GM12892 (cell line): Measurements from ENCODE around the gene ATG2A.

Experiments
- DNase-seq: peaks from one replicate; pipeline ENCODE4 v3.0.0; 2011; ENCODE audit not compliant: insufficient read length
- FAIRE-seq: peaks from 2 replicates; lab custom pipeline; 2011; peaks lifted over from hg19 to GRCh38; lab: Jason Lieb, UNC
- POLR2A ChIP-seq: IDR thresholded peaks from 2 replicates; pipeline ENCODE4 v1.6.1; 2011; ENCODE audit warnings: low read depth, low read length, control low read depth
- POLR2AphosphoS5 ChIP-seq: IDR thresholded peaks from 2 replicates; pipeline ENCODE4 v1.6.1; 2011; ENCODE audit warnings: low read depth, low read length, control low read depth
- TAF1 ChIP-seq: IDR thresholded peaks from 2 replicates; pipeline ENCODE4 v1.6.1; 2011; ENCODE audit warnings: low read depth, mild to moderate bottlenecking, control low read depth, low read length, borderline replicate concordance

The ATG2A gene

GRCh38 chr11:64870176-64870892 lies 46.7 kb downstream of the ATG2A start:
- TF ChIP-seq POLR2A: peak; percentile 68
- TF ChIP-seq POLR2AphosphoS5: no peak; the same call in 1 of the 2 replicates
- FAIRE-seq (peak; percentile 74), DNase-seq (no peak)

GRCh38 chr11:64869571-64870175 lies 47.3 kb downstream of the ATG2A start:
- FAIRE-seq: peak; percentile 27
- TF ChIP-seq POLR2AphosphoS5 (peak; percentile 63), POLR2A (0 out of 2 replicates have a peak, but pooled peaks have one; percentile 0), TAF1 (no peak)
- no peak for DNase-seq

- no peak for DNase-seq
- FAIRE-seq: no peak
- TF ChIP-seq TAF1 (no peak), POLR2AphosphoS5 (no peak; the same call in 1 of the 2 replicates), POLR2A (peak; percentile 34; the same call in 1 of the 2 replicates)
Measured at GRCh38 chr11:64868904-64869570, 48.0 kb downstream of the ATG2A start.

GRCh38 chr11:64867748-64868462 lies 49.1 kb downstream of the ATG2A start:
- DNase-seq: no peak
- FAIRE-seq: peak; percentile 65
- TF ChIP-seq POLR2A (no peak; the same call in 1 of the 2 replicates), TAF1 (no peak), POLR2AphosphoS5 (no peak)

GRCh38 chr11:64866173-64866491 lies 50.9 kb downstream of the ATG2A start:
- TF ChIP-seq POLR2A (no peak), TAF1 (no peak)
- DNase-seq (no peak), FAIRE-seq (no peak)

GRCh38 chr11:64865286-64866172 lies 51.5 kb downstream of the ATG2A start:
- peak; percentile 100 for FAIRE-seq

GRCh38 chr11:64864473-64865285 lies 52.3 kb downstream of the ATG2A start:
- DNase-seq: no peak
- no peak for FAIRE-seq
- TF ChIP-seq POLR2A (no peak; the same call in none of the 2 replicates), POLR2AphosphoS5 (0 out of 2 replicates have a peak, but pooled peaks have one; percentile 41)

More at GRCh38 chr11:64865286-64866172, 51.5 kb downstream of the ATG2A start:
- peak; percentile 40; the same call in 1 of the 2 replicates for TF ChIP-seq POLR2A
- TF ChIP-seq TAF1: 0 out of 2 replicates have a peak, but pooled peaks have one; percentile 28
- peak; percentile 69 for TF ChIP-seq POLR2AphosphoS5
- DNase-seq: no peak

- FAIRE-seq: no peak
- TF ChIP-seq POLR2A (no peak), POLR2AphosphoS5 (no peak), TAF1 (no peak)
Measured at GRCh38 chr11:64864135-64864472, 52.9 kb downstream of the ATG2A start.

GRCh38 chr11:64863391-64864060 lies 53.5 kb downstream of the ATG2A start:
- no peak for DNase-seq
- TF ChIP-seq POLR2A (no peak), POLR2AphosphoS5 (no peak), TAF1 (no peak)
- FAIRE-seq: no peak

More at GRCh38 chr11:64864135-64864472, 52.9 kb downstream of the ATG2A start:
- no peak for DNase-seq
